ENCODE results near the gene SH3GL2.

- no peak for TF ChIP-seq CTCF (IDR thresholded peaks at IDR 0.05)
- no peak for TF ChIP-seq POLR2A (IDR thresholded peaks at IDR 0.05)
These were observed 1.3 kb downstream of the SH3GL2 start for GRCh38 chr9:17580119-17580518.

All from heart left ventricle (tissue), 13 donors.